ENCODE data around the gene HMGN3.

- no peak for TF ChIP-seq CTCF (conservative IDR thresholded peaks at IDR 0.05; ENCODE audit: low read length)
- no peak for TF ChIP-seq EZH2phosphoT487 (IDR thresholded peaks at IDR 0.05; ENCODE audit: borderline replicate concordance, low read depth, low read length)
These were observed 23.1 kb upstream of the HMGN3 start for GRCh38 chr6:79257381-79258205.

Data from OCI-LY7 (cell line).